GM19099 (cell line): ENCODE measurements around the gene EMX2.

Source experiments
- POLR2A ChIP-seq: IDR thresholded peaks from 3 replicates; pipeline ENCODE4 v1.6.1; 2011; ENCODE audit warnings: low read depth; ENCODE audit not compliant: insufficient read length; ENCODE audit errors: extremely low read depth

Gene EMX2

DNA sequence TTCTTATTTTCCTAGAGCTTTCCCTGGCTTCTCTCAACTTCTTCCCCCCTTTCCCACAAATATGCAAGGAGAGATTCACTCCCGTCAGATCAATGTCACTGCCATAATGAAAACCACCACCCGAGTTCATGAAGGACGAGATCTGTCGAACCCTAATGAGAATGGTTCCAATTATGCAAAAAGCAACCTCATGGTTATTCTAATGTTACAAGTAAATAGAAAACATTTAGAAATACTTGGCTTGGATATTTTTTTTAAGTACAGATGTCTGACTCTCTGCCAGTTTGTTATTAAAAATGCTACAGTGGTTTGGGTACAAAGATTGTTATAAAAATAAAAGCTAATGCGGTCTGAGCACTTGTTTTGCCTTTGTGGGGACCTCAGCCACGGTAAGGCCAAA, 25.9 kb upstream of the EMX2 start:
- TF ChIP-seq POLR2A, result no peak

DNA sequence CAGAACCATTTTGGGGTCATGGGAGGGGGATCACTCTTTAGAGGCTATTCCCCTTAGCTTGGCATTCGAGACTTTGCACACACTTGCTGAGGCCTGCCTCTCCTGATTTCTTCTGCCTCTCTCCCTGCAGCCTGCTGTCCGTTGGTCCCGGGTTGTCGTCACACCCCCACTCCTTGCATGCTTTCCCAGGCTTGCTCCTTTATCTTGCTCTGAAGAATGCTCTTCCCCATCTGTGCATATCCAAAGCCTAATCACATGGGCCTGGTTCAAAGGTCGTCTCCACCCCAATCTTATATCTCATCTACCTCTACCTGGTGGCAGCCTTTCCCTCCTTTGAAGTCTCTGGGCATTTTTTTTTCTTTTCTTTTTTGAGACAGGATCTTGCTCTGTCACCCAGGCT, 24.3 kb upstream of the EMX2 start:
- no peak for TF ChIP-seq POLR2A

DNA sequence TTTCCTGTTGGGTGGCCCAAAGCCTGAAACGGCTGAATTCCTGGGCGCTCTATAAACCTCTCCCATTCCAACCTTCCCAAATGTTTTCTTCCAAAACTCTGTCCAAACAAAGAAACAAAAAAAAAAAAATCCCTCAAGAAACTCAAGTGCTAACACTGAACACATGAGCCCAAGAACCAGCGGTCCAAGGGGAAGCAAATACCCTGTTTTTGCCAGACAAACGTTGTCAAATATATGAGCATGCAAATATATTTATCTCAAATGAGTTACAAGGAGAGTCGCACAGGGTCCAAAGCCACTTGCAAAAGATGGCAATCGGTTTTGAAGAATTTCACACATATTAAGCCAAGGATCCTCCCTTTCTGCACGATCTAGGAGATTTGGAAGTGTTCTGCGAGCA, 23.3 kb upstream of the EMX2 start:
- TF ChIP-seq POLR2A, result no peak

DNA sequence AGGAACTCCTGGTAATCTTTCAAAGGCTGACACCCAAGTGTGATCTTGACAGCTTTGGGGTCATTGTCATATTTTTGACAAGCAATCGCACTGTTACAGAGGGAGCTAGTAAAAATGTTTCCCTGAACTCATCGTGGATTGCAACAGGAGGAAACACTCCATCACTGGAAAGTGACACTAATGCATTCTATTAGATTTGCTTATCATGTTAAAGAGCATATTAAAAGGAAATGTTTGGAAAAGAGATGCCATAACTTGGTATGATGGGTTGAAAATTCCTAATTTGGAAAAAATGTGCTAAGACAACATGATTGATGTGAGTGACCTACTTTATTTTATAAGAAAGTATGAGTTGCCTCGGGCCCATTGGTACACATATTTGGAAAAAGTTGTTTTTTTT, 22.7 kb upstream of the EMX2 start:
- TF ChIP-seq POLR2A, result no peak

DNA sequence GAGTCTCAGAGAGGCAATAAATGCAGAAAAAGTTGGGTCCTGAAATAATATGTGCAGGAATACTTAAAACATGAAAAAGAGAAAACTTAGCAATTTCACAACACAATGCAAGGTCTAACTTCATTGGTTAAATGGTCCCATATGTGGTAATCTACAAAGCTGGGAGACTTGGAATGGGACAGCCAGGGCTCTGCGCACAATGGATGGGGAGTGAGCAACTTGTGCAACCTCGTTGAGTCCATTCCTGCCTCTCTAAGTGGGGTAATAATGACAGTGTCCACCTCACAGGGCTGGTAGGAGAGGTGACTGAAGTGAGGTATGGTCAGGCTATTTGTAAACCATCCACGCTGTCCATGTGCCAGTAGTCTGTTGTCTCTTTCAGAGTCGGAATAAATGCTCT, 11.8 kb upstream of the EMX2 start:
- no peak for TF ChIP-seq POLR2A

DNA sequence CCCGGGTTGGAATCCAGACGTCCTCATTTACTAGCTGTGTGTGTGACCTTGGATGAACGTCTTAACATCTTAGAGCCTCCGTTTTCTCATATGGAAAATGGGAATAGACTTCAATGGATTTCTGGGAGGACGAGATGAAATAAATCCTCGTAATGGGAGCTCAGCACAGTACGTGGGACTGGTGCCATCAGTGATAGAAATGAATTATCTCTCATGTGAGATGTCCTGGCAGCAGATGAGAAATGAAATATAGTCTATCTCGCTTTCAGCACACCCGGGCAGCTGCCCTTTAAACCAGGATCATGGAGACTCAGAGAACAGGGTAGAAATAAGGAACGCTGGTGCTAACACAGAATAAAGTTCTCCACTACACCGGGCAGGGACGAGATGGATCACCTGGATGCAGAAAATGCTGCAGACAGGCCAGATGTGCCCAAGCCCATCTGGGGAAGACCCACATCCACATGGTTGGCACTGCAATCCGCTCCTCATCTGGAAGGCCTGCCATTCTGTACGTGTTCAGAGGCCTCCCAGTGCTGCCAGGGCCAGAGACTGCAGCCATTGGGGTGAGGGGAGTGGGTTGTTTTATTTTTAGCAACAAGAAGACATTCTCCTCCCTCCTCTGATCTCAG, 11.1 kb upstream of the EMX2 start:
- TF ChIP-seq POLR2A, result no peak

DNA sequence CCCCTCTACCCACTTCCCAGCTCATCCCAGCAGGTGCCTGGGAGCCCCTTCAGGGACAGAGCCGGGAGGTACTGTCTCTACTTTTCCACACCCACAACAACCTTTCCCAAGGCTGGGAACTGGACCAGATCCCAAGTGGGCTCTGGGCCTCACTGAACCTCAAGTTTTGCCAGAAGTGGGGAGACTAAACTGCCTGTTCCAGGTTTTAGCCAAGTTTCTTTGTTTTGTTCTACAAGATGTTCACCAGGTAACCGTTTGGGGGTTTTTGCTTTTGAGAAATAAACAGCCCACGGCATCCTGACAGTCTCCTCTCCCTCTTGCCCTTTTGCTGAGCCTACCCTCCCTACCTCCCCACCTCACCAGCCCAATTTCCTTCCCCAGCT, 10.6 kb upstream of the EMX2 start:
- no peak for TF ChIP-seq POLR2A

DNA sequence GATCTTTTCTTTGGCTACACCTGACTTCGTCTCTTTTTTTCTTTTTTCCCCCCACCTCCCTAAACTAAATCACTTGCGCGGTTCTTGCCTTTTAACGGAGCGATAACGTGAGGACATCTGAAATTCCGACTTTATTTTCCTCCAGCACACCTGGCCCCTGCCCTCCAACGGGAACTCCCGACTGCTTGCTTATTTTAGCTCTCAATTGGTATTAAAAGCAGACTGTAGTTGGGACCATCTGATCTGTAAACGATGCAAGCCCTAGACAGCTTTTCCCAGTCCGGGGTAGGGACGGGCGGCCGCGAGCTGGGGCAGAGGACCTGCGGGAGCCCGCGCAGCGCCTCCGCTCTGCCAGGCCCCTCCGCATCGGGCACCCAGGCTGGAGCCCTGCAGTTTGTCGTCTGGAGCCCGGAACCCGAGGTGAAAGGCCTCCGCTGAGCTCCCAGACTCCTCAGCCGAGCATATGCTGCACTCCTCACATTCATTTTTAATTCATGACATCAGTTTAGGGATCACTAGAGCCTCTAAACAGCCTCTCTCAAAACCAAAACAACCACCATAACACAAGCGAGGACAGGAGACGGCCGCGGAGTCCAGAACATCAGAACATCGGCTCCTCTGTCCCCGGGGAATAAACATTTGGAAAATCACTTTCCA, 10.0 kb upstream of the EMX2 start:
- no peak for TF ChIP-seq POLR2A

DNA sequence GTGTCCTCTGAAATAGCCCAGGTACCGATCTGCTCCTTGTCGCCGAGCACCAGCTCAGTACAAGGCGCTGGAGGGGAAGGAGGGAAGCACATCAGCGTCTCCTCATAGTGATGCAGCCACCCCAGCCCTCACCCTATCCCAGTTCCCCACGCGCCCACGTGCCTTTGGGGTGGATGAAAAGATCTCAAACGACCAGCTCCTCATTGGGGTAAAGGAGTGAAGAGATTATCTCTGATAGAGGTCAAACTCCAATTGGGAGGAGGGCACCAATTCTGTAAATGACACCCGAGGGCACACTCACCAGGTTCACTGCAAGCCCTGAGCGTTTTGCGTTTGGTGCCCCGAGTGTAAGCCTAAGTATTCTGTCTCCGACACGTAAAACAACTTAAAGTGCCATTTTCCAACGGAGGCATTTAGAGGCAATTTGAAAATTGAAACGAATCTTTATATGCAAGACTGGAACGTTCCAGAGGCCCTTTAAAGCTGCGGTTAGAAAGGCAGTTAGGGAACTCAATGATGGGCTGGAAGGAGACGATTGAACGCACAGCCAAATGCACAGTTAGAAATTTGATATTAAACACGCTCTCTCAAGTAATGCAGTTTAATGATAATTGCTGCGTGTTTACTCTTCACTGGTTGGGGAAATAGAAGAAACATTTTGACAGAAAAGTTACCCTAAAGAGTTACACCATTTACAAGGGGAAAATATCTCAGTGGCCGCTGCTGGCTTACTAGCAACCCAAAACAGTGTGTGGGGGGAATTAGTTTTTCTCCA, 8.9 kb upstream of the EMX2 start:
- TF ChIP-seq POLR2A, result no peak

DNA sequence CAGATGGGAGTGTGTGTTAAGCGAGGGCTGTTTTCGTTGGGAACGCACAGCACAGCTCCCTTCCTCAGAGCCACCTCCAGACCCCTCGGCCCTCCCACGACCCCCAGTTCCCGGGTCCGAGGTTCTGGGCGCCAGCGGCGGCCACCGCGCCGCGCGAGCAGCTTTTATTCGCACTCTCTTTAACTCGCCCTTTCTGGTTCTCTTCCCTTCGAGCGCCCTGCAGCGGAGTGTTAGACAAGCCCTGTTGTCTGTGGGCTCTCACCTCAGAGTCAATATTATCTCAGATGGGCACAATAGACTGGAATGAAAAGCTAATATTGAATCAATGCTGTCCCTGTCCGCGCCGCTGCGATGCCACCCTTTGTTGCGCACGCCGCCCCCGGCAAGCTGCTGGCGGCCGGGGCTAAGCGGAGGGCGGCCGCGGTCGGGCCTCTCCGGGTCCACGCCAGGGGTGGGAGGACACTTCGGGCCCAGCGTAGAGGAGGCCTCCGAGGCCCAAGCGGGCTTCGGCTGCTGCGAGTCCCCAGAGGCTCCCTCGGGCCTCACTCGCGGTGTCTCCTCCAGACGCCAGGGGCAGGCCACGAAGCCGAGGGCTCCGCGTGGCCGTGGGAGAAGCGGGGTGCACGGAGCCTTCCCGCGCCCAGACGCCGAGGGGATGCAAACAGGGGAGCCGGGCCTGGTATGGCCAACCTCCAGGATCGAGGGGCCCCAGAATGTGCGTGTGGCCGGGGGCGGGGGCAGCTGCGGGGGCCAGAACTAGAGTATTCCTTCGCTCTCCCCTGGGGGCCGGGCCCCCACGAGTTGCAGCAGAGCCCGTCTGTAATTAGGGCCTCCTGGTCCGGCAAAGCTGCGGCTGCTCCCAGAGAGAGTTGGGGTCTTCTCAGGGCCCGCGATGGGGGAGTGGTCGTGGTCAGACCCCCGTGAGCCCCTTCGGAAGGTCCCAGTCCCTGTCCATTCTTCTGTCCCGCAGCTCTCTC, 7.9 kb upstream of the EMX2 start:
- no peak for TF ChIP-seq POLR2A

DNA sequence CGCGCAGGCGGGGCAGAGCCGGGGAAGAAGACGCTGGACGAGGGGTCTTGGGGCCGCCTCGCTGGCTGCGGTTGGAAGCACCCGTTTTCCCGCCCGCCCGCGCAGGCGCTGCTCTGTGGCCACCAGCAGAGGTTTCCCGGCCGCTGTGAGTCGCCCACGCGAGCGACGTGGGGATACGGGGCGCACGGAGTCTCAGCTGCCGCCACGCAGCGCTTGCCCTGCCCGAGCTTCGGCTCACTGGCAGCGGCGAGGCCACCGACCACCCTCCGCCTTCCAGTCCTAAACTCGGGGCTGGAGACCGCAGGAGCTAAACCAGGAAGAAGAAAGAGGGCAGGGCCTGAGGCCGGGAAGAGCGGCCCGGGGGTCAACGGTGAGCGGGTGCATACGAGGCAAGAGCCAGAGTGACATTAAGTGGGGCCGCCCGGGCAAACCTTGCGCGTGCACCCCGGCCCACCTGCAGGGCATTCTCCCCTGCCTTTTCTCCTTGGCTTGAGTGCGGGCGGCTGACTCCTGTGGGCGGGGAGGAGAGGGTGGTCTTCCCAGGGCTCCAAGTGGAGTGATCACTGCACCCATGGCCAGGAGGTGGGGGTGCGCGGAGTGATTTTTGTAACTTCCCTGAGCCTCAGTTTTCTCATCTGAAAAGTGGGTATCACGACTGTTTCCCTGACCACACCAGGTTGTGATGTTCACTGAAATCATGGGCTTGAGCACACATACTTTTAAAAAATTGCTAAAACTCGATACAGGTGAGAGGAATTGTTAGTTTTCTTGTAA, 7.1 kb upstream of the EMX2 start:
- TF ChIP-seq POLR2A, result no peak

DNA sequence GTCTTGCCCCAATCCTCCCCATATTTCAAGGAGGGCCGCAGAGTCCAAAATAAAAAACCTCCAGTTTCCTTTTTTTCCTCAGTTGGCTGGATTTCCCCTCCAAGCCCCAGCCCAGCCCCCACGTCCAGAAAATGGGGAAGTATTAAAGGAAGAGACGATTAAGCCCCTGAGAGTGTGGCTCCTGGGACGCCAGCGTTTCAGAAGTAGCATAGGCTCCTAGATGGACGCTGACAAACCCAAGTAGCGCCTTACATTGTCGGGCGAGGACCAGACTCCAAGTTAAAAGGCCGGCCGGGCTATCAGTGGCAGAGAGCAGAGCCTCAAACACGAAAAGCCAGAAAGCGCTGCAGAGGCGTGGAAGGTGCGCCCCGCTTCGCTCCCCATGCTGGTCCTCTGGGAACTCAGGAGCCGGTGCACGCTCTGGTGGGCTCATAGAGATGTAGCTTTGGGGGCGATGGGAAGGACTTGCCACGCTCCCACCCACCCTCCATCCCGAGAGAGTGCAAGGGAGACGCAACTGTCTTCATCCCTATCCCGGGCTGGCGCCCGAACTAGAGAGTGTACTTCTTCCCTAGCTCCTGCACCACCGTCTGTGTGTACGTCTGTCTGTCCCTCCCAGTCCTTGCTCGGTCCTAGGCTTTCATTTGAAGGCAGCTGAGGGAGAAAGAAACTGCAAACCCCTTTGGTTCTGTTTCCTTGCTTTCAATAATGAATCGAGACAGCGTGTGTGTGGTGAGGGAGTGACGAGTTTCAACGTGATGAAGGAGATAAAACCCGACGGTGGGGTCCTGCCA, 6.3 kb upstream of the EMX2 start:
- TF ChIP-seq POLR2A, result no peak

DNA sequence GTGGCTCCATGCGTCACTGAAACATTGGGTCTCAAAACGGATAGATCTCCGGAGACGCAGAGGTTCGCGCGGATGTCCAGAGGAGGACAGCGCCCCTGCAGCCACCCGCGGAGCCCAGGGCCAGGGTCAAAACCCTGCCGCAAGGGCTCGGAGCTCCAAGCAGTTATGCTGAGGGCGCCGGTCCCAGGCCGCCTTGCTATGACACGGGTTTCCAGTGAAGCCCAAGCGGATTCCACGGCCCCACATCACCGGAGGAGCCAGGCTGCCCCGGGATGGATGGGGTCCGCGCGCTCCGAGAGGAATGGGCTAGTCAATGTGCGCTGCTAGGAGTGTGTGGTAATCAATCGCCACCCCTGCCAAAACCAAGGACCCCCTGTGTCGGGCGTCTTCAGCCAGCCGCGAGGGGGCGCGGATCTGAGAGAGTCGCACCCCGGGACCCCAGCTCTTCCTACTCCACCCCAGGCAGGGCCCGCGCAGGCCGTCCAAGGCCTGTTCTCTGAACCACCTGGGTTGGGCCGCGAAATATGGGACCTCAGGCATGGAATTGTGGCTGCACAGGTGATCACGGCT, 5.6 kb upstream of the EMX2 start:
- no peak for TF ChIP-seq POLR2A
